Stimulated activated CD8-positive, alpha-beta memory T cell treated with anti-CD3 and anti-CD28 coated beads, Interleukin-12 subunit alpha, Interleukin-12 subunit beta, amount 100 ng/mL, for 4 hours (primary cell): ENCODE results near the gene CXCR4.

Experiments
- DNase-seq: peaks from one replicate; pipeline ENCODE4 v3.0.0-alpha.2; 2020; ENCODE audit warnings: low read depth

The CXCR4 gene

GRCh38 chr2:136117909-136118818 is at the start of gene CXCR4:
CXCR4 (minus strand) TSS chr2:136118149; CDS start chr2:136118060, 89 bp downstream.
- DNase-seq, result peak; percentile 79

- DNase-seq, result no peak
Measured at GRCh38 chr2:136164280-136164776, 46.4 kb upstream of the CXCR4 start.

GRCh38 chr2:136162438-136162837 is 44.5 kb upstream of the CXCR4 start:
- DNase-seq, result no peak

GRCh38 chr2:136156411-136156810 is 38.5 kb upstream of the CXCR4 start:
- DNase-seq, result no peak

- no peak for DNase-seq
Measured at GRCh38 chr2:136154384-136154783, 36.4 kb upstream of the CXCR4 start.

- DNase-seq, result no peak
Measured at GRCh38 chr2:136151021-136151971, 33.3 kb upstream of the CXCR4 start.

- DNase-seq, result no peak
Measured at GRCh38 chr2:136149011-136149410, 31.1 kb upstream of the CXCR4 start.

- no peak for DNase-seq
Measured at GRCh38 chr2:136146564-136146963, 28.6 kb upstream of the CXCR4 start.

- no peak for DNase-seq
Measured at GRCh38 chr2:136143603-136144451, 25.9 kb upstream of the CXCR4 start.

GRCh38 chr2:136141510-136142149 is 23.7 kb upstream of the CXCR4 start:
- no peak for DNase-seq

- DNase-seq, result no peak
Measured at GRCh38 chr2:136139631-136140030, 21.7 kb upstream of the CXCR4 start.

GRCh38 chr2:136137982-136138381 is 20.0 kb upstream of the CXCR4 start:
- DNase-seq, result no peak

GRCh38 chr2:136136931-136137330 is 19.0 kb upstream of the CXCR4 start:
- DNase-seq, result no peak

- peak; percentile 44 for DNase-seq
Measured at GRCh38 chr2:136135921-136136906, 18.3 kb upstream of the CXCR4 start.

- DNase-seq, result no peak
Measured at GRCh38 chr2:136135462-136135861, 17.5 kb upstream of the CXCR4 start.

- DNase-seq, result no peak
Measured at GRCh38 chr2:136134126-136134525, 16.2 kb upstream of the CXCR4 start.

GRCh38 chr2:136133586-136133985 is 15.6 kb upstream of the CXCR4 start:
- DNase-seq, result no peak

GRCh38 chr2:136133176-136133575 is 15.2 kb upstream of the CXCR4 start:
- DNase-seq, result no peak

GRCh38 chr2:136132825-136133155 is 14.8 kb upstream of the CXCR4 start:
- no peak for DNase-seq
